Smooth muscle cell (in vitro differentiated cells): ENCODE results near the gene SBF1. TPM values are rescaled to one million over a fixed set of nuclear protein-coding genes. Genes with fewer than 3 reads are reported as not detected.
"Not testable (repeated sequence)": the region's sequence is repeated elsewhere in the genome, so short reads cannot be mapped to it uniquely, and the experiment has no call there.

Experiments used
- DNase-seq: peaks from one replicate; lab custom pipeline; 2025; ENCODE audit not compliant: unreplicated experiment; lab: John Stamatoyannopoulos, UW
- H2AFZ ChIP-seq: fragments of 200-600 bp; sonication (generic); 2 replicates; pipeline ENCODE4 v1.6.0; 2016; ENCODE audit warnings: antibody characterized with exemption, low read depth, mild to moderate bottlenecking
- H3F3A ChIP-seq: fragments of 200-600 bp; sonication (generic); 2 replicates; pipeline ENCODE4 v1.6.0; 2017; ENCODE audit warnings: antibody characterized with exemption, low read depth
- H3K27ac ChIP-seq: fragments of 200-600 bp; sonication (generic); 2 replicates; pipeline ENCODE4 v1.5.1; 2016; ENCODE audit warnings: low read depth, mild to moderate bottlenecking
- H3K27me3 ChIP-seq: fragments of 200-600 bp; sonication (generic); 2 replicates; pipeline ENCODE4 v1.6.1; 2016; ENCODE audit warnings: low read depth, mild to moderate bottlenecking
- H3K36me3 ChIP-seq: fragments of 200-600 bp; sonication (generic); 2 replicates; pipeline ENCODE4 v1.5.1; 2016; ENCODE audit warnings: low read depth
- H3K4me1 ChIP-seq: fragments of 200-600 bp; sonication (generic); 2 replicates; pipeline ENCODE4 v1.5.1; 2016; ENCODE audit warnings: low read depth
- H3K4me2 ChIP-seq: fragments of 200-600 bp; sonication (generic); 2 replicates; pipeline ENCODE4 v1.6.0; 2016; ENCODE audit warnings: mild to moderate bottlenecking
- H3K4me3 ChIP-seq: fragments of 200-600 bp; sonication (generic); 2 replicates; pipeline ENCODE4 v1.5.1; 2016; ENCODE audit warnings: mild to moderate bottlenecking
- H3K79me2 ChIP-seq: fragments of 200-600 bp; sonication (generic); 2 replicates; pipeline ENCODE4 v1.6.0; 2016; ENCODE audit warnings: low read depth, mild to moderate bottlenecking
- H3K9ac ChIP-seq: fragments of 200-600 bp; sonication (generic); 2 replicates; pipeline ENCODE4 v1.6.0; 2016; ENCODE audit warnings: low read depth
- H3K9me3 ChIP-seq: fragments of 200-600 bp; sonication (generic); replicated peaks from 2 replicates; pipeline ENCODE4 v1.5.1; 2016; ENCODE audit warnings: low read depth
- H4K20me1 ChIP-seq: fragments of 200-600 bp; sonication (generic); 2 replicates; pipeline ENCODE4 v1.6.0; 2016; ENCODE audit warnings: low read depth
- CTCF ChIP-seq: fragments of 200-600 bp; sonication (generic); IDR thresholded peaks from 2 replicates; pipeline ENCODE4 v1.5.1; 2017; ENCODE audit warnings: borderline replicate concordance, mild to moderate bottlenecking, antibody characterized with exemption; ENCODE audit not compliant: insufficient read depth, poor library complexity, severe bottlenecking
- WGBS: methylation state at CpG from one replicate; pipeline ENCODE4 v1.1.7; 2016; ENCODE audit warnings: low lambda C conversion rate; 5-methylcytosine and 5-hydroxymethylcytosine counted together
- polyA plus RNA-seq: library from polyadenylated mRNA; unstranded; fragments of >200 nt; fragmentation: Nextera tagmentation; extraction: Ambion mirVana; gene quantifications from 2 replicates; pipeline ENCODE4 v1.2.1, GENCODE V29; 2016
- total RNA-seq: library from RNA; depleted of rRNA; stranded (reverse); fragments of >200 nt; gene quantifications from 2 replicates; pipeline ENCODE4 v1.2.3, GENCODE V29; 2014

The SBF1 gene
- total and polyA plus RNA-seq, 2 experiments from 2014 or later = 37.3 to 53.6 TPM

GRCh38 chr22:50434849-50435248, 40.0 kb downstream of the SBF1 start:
- Histone ChIP-seq H4K20me1 (peaks cover 4% of the 10 kb centered on the region), H2AFZ (no peak overlapping the region), H3K9ac (no peak overlapping the region), H3K4me1 (no peaks in the 10 kb centered on the region), H3K4me3 (no peak overlapping the region), H3K9me3 (no peaks in the 10 kb centered on the region), H3K36me3 (no peaks in the 10 kb centered on the region), H3F3A (no peaks in the 10 kb centered on the region), H3K79me2 (no peaks in the 10 kb centered on the region), H3K4me2 (no peak overlapping the region), H3K27ac (no peak overlapping the region), H3K27me3 (no peaks in the 10 kb centered on the region)
- DNase-seq = no peak
- TF ChIP-seq CTCF = no peak
- 98% methylated on average over 13 of the region's 24 CpGs for WGBS

DNA sequence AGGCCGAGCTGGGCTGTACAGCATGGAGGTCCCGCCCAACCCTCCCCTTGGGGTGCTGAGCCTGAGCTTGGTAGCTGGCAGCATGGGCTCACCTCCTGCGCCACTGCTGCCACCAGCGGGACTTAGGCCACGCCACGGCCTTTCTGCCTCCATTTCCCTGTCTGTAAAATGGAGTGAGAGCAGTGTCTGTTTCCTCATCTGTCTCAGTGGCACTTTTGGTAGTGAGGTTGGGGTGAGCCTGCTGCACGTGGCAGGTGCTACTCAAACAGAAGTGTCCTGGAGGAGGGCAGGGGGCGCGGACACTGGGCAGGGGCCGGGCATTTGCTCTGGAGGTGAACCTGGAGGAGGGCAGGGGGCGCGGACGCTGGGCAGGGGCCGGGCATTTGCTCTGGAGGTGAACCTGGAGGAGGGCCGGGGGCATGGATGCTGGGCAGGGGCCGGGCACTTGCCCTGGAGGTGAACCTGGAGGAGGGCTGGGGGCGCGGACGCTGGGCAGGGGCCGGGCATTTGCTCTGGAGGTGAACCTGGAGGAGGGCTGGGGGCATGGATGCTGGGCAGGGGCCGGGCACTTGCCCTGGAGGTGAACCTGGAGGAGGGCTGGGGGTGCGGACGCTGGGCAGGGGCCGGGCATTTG, 41.8 kb downstream of the SBF1 start:
- not testable (repeated sequence) for H3K27ac ChIP-seq, H3K79me2 ChIP-seq, H3K9me3 ChIP-seq, DNase-seq, H2AFZ ChIP-seq, H3K4me1 ChIP-seq, H3K9ac ChIP-seq, H3K4me3 ChIP-seq, H3K4me2 ChIP-seq, H3K27me3 ChIP-seq, H3F3A ChIP-seq
- peaks cover 19% of the 10 kb centered on the region for H4K20me1 ChIP-seq
- H3K36me3 ChIP-seq = peaks cover 11% of the 10 kb centered on the region
- 94% methylated on average over 6 of the region's 24 CpGs for WGBS

- H3K27ac ChIP-seq = no peak overlapping the region
- no peaks in the 10 kb centered on the region for H3K79me2 ChIP-seq
- no peak for DNase-seq
- no peak overlapping the region for H2AFZ ChIP-seq
- peaks cover 19% of the 10 kb centered on the region for H4K20me1 ChIP-seq
- H3K27me3 ChIP-seq = no peaks in the 10 kb centered on the region
- no peak overlapping the region for H3K4me2 ChIP-seq
- WGBS = 98% methylated on average over 31 of the region's 35 CpGs
- peaks cover 11% of the 10 kb centered on the region for H3K36me3 ChIP-seq
- no peak overlapping the region for H3K9ac ChIP-seq
- H3F3A ChIP-seq = no peaks in the 10 kb centered on the region
- H3K9me3 ChIP-seq = no peaks in the 10 kb centered on the region
- no peaks in the 10 kb centered on the region for H3K4me1 ChIP-seq
- H3K4me3 ChIP-seq = no peak overlapping the region
- no peak for TF ChIP-seq CTCF
These were observed 42.5 kb downstream of the SBF1 start for GRCh38 chr22:50432131-50432876.

- H3K36me3 ChIP-seq = peaks cover 11% of the 10 kb centered on the region
- no peak overlapping the region for H3K4me2 ChIP-seq
- H3K4me3 ChIP-seq = no peak overlapping the region
- H3K9ac ChIP-seq = no peak overlapping the region
- no peaks in the 10 kb centered on the region for H3K27me3 ChIP-seq
- H4K20me1 ChIP-seq = peaks cover 15% of the 10 kb centered on the region
- H3K79me2 ChIP-seq = no peaks in the 10 kb centered on the region
- over 99% methylated on average over 12 of the region's 12 CpGs for WGBS
- no peaks in the 10 kb centered on the region for H3K9me3 ChIP-seq
- no peaks in the 10 kb centered on the region for H3K4me1 ChIP-seq
- no peak overlapping the region for H2AFZ ChIP-seq
- no peak for DNase-seq
- H3F3A ChIP-seq = no peaks in the 10 kb centered on the region
- TF ChIP-seq CTCF = no peak
- no peak overlapping the region for H3K27ac ChIP-seq
These were observed 49.5 kb downstream of the SBF1 start for GRCh38 chr22:50425179-50425916.
